GM21447 (cell line): Measurements from ENCODE around the gene ETV4.

ENCODE experiments used
- ATAC-seq: cut with Tn5 transposase; IDR thresholded peaks from one replicate; pipeline ENCODE4 v1.9.1; 2021; ENCODE audit not compliant: unreplicated experiment

Gene ETV4

DNA sequence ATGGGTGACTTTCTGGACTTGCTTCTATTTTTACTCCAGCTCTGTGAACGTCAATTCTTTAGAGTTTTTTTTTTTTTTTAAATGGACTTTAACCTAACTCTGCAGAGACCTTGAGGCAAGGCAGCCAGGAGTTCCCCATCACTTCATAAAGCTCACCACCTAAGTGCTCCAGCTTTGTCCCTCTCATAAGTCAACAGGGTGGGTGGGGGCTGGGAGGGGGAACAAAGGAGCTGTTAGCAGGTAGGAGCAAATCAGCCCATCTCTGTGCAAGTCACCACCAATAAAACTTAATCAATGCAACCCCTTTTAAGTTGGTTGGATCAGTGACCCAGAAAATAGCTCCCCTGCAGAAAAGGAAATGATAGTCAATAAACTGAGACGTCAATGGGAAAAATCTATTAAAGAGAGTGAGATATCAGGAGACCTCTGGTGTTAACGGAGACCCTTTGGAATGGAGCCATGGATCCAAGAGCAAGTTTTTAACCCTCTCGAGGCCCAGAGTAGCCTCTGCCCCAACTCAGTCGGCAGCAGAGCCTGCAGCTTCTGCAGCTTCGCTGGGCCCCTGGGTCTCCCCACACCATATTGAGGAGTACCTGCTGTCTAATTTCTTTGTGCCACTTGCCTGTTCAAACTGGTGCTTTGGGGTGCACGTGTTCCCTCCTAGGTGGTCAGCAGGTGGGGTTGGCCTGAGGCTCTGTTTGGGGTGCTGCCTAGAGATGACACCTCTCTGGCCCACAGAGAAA lies 27.6 kb upstream of the ETV4 start:
- no peak for ATAC-seq

DNA sequence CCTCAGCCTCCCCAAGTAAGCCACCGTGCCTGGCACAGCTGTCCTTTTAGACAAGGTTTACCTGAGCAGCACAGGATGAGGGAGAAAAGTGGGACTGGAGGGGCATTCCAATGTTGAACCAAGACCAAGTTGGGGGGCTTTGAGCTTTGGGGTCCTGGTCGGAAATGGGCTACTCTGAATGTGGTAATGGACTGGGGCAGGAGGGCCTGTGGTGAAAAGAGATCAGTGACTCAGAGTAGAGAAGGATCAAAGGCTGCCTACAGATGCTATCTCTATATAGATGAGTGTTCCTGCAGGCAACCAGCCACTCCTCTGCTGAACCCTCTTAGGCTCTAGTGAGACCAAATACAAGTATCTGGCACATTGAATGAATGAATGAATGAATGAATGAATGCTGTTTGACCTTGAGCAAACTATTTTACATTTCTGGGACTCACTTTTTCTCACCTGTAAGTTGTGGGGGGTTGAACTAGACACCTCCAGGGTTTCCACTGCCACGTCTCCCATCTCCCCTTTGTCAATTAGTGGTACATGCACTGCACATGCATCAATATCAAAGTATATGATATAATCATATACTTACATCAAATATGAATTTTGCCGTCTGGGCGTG lies 26.3 kb upstream of the ETV4 start:
- ATAC-seq: no peak

DNA sequence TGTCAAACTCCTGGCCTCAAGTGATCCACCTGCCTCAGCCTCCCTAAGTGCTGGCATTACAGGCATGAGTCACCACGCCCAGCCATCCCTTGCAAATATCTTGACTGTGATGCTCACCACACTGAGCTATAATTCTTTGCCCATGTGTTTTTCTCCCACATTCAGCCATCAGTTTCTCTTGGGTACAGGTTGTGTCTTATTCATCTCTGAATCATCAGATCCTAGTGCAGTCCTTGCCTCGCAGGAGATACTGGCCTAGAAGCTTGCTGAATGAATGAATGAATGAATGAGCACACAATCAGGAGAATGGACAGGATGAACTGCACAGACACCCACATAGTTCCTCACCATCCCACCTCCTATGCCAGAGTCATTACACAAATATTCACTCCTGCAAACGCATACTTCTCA lies 24.4 kb upstream of the ETV4 start:
- ATAC-seq: no peak

DNA sequence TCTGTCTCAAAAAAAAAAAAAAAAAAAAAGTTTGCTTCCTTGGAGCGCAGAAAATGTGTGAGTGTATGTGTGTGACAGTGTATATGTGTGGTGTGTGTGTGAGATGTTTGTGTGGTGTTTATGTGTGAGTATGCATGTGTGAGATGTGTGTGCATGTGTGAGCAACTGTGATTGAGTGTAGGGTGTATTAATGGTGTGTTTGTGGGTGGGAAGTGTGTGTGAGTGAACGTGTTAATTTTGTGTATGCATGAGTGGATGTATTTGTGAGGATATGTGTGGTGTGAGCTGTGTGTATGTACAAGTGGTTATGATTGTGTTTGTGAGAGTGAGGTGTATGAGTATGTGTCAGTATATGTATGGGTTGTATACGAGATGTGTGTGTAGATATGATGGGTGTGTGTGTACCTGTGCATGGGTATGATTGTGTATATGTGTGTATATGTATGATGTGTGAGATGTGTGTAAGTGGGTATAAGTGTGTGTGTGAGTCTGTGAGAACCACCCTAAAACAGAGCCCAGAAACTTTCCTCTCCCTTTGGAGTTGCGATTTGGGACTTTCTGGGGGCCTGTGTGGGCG lies 22.5 kb upstream of the ETV4 start:
- ATAC-seq: no peak

DNA sequence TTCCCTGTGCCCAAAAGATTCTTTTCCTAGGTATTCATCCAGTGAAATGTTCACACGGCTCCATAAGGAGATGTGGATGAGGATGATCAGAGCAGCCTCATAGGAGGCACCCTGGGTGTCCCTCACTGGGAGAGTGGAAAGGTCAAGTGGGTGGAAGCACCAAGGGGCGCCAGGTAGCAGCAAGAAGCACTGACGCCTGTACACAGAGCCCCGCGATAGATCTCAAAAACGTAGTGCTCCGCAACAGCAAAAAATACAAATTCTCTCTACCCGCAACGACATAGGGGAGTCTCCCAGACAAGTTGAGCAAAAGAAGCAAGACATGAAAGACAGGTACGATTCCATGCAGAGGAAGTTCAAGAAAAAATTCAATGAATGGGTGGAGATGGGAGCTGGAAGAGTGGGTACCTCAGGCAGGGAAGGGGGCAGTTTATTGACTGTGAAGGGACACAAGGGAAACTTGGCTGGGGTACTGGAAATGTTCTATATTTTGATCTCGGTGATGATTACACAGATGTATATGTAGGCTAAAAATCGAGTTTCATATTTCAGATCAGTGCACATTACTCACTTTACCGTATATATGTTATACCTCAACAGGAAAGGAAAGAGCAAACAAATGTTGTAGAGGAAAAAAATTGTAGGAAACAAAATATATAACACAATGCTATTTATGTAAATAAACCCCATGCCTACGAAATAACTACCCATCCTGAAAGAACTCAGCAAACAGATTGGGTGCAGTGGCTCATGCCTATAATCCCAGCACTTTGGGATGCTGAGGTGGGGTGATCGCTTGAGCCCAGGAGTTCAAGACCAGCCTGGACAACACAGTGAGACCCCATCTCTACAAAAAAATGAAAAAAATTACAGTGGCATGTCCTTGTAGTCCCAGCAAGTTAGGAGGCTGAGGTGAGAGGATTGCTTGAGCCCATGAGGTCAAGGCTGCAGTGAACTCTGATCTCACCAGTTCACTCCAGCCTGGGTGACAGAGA lies 17.8 kb upstream of the ETV4 start:
- no peak for ATAC-seq

DNA sequence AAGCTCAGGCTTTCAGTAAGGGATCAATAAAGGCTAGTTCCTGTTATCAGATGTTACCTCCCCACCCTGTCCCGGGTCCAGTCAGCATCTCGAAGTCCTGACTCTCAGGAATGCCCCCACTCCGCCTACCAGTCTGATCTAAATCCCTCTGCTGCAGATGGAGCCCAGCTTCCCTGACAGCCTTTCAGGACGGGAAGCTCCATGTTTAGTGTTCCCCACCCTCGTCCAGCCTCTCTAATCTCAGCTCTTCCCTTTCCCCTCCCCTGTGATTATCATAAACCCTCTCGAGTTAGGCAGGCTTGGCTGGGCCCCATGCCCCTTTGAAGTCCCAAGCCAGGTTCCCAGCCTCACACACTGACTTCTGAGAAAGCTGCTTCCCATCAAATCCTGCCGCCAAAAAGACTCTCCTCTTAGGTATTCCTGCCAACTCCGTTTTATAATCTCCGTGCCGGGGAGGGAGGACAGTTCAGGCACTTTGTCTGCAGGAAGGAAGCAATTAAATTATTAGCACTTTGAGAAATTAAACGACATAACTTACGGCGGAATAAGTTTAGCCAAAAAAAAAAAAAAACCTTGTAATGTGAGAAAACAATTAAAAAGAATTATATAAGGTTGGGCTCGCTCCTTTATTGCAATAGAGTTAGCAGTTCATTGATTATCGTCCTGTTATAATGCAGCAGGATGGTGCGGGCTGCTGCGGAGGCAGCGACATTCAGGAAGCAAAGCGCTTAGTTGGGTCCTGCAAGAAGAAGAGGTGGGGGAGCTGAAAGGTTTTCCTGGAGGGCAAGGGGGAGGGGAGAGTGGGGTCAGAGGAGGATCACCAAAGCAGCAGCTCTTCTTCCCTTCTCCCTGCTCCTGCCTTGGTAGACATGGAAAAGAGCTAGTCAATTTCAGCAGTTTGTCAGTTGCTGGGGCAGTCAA lies 16.8 kb upstream of the ETV4 start:
- no peak for ATAC-seq

DNA sequence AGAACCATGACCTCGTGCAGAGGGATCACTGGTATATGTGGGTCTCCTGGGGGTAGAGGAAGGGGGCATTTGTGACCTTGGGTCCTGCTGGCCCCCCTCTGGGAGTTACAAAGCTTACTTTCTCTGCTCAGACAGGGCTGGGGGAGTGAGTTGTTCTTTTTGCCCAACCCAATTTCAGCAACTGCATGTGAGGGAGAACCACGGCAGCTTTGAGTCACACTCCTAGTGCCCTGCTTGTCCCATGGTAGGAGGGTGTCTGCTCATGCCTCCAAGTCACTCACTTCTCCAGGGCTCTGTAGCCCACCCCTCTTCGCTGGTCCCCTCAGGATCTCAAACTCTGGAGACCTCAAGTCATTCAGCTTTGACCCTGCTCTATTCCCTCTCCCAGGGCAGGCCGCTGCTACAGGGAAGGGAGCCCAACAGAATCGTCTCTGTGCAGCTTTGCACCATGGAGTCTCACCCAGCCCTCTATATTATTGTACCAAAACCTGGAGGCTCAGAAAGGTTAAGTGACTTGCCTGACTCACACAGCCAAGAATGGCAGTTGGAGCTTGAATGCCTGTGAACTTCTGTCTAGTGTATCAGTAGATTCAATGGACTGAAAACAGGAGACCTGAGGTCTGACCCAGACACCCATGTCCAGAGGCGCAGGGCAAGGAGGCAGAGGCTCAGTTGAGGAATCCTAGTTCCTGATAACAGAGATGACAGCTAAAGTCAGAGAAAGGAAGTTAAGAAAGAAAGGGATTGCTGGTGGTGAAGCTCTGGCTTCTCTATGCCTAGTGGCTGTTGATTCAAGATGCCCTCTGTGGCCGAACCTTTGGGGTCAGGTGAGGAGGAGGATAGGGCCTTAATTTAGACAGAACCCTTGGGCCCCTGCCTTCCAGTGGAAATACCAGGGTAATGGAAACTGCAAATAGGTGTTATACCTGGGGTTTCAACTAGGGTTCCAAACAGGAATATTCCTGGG lies 14.6 kb upstream of the ETV4 start:
- no peak for ATAC-seq

DNA sequence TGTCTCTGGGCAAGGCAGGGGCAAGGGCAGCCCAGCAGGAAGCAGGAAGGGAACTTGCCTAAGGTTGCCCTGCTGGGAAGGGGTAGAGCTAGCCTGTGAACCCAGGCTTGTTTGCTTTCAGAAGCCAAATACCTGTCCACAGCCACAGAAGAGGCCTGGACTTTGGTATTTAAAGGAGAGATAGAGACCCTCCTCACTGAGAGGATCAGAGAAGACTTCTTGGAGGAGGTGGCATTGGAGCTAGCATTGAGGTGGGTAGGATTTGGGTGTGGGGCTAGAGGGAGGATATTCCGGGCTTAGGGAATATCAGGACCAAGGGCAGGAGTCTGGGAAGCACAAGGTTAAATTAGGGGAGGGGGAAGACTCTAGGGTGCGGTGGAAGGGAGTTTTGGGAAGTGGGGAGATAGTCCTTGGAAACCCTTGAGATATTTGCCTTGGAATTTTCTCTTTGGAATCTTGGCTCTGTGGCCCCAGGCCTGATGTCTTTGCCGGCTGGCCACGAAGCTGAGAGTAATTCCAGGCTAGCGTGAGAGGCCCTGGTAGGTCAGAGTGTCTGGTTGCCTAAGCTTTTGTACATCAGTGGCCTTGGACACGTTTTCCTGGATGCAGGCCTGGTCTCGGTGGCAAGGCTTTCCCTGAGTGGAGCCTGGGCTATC lies 13.1 kb upstream of the ETV4 start:
- no peak for ATAC-seq

DNA sequence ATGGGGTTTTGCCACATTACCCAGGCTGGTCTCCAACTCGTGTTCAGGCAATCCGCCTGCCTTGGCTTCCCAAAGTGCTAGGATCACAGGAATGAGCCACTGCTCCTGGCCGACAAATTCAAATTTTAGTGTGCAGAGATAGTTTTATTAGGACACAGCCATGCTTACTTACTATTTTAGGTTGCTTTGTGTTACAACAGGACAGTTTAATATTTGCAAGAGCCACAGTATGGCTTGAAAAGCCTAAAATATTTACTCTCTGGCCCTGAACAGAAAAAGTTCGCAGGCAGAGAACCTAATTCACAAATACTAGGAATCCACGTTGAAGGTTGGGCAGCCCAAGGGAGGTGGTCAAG lies 12.6 kb upstream of the ETV4 start:
- ATAC-seq: no peak

DNA sequence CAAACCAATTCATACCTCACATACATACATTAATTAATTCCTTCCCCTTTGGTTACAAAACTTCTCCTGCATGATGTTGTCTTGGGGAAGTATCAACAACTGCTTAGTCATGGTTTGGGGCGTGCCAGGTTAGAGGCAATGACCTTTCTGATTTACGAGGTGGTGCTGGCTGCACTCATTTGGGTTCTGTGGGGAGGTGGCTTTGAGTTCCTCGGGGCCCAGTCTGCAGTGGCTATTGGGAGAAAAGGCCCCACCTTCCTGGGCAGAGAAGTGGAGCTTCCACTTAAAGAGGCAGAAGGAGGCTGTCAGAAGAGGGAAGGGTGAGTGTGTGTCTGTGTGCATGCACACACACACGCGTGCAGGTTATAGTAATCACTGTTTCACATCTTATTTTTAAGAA lies 10.2 kb upstream of the ETV4 start:
- ATAC-seq: no peak

DNA sequence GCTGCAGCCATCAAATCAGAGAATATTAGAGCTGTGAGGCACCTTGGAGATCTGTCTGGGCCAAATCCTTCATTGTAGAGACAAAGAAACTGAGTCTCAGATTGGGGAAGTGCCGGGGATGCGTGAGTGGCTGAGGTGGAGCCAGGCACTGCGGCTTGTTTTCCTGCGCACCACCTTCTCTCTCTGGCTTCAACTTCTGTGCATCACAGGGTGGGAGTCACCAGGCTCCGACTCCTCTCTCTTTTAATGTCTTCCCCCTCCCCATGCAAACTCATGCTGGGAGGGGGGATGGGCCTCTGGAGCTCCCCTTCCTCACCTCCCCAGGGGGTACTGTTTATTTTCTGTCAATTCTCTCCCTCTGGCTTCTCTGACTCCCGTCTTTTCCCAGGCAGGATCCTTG lies 8.7 kb upstream of the ETV4 start:
- no peak for ATAC-seq

DNA sequence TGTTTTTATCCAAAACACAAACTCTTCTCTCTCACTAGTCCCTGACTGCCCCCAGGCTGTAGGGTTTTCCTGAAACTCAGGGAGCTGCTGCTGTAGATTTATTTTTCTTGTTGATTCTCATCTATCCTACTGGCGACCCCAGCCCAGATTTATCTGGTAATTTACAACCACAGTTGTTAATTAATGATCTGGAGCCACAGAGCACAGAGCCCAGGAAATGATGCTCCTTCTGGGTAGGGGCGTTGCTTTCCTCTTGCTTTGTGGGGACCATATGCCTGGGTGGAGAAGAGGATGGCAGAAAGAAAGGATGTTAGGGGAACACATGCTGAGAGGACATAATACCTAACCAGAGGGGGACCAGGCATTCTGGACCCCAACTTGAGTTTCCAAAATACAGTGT lies 7.4 kb upstream of the ETV4 start:
- no peak for ATAC-seq

DNA sequence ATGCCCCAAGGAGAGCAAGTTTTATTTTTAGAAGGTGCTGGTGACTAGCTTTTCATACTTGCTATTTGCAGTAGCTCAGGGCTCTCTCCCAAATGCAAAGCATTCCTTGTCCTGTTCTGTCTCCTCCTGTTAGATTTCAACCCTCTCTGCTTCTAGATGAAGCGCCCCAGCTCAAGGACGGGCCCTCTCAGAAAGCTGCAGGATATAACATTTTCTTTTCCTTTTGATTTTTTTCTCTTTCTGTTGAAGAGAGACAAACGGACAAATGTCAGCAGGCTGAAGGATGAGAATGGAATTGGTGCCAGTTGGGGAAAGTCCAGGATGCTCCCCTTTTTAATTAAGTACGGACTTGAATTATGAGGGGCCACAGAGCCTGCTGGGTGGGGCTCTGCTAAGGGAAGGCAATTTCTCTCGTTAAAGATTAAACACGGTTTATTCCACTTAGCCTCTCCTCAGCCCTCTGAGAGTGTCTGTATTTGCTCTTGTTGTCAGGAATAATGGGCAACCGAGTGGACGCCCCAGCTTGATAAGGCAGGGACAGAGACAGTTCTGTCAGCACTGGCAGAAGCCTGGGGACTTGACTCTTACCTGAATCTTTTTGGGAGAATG lies 6.2 kb upstream of the ETV4 start:
- no peak for ATAC-seq

DNA sequence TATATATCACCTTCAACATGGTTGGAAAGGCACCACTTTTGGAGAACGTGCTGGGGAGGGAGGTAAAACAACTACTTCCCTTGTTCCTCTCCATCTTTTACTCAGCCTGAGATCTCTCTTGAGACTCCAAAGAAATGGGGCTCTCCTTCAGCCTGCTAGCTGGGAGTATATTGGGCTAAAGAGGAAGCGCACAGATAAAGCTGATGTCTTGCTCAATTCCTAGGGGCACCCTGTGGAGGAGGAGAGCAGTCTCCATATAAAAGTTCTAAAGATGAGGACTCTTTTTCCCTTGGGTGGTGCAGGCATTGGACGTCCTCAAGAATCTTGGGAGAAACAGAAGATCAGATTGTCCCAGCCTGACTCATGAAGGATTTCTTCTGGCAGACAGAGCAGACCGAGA lies 4.6 kb upstream of the ETV4 start:
- ATAC-seq: no peak

DNA sequence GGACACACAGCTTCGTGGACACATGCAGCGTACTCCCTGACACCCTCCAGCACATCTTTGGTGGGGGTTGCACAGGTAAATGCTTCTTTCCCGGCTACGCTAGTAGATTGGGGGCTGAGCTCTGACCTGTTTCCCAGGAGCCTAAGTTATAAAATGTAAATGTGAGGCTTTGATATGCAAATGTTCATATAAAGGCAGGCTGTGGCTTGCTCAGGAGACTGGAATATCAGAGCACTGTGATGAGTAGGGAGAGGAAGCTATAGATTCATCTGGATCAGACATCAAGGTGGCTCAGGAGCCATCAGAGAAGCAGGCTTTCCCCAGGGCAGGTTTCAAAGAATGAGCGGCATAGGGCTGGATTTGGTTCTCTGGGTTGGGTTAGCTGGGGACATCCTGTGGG lies 3.4 kb upstream of the ETV4 start:
- no peak for ATAC-seq

DNA sequence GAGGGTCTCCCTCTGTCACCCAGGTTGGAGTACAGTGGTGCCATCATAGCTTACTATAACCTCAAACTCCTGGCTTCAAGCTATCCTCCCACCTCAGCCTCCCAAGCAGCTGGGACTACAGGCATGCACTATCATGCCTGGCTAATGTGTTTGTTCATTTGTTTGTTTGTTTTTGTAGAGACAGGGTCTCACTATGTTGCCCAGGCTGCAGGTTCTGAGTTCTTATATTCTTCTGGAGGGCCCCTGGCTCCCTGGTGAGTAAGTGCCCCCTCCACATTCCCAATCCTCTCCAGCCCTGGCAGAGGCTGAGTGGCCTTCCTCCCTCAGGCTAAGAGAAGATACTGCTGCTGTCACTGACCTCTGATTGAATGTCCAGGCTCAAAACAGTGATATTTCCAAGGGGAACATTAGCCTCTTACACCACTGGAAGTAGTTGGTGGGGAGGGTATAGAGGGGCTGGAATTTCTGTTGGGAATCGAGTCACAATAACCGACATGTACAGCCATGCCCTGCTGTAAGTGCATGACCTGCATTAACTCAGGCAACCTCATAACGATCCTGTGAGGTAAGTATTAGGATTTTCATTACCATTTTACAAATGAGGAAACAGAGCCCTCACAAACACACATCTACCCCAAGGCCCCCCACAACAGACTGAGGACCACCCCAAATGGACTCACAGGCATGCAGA lies 2.7 kb upstream of the ETV4 start:
- ATAC-seq: no peak

DNA sequence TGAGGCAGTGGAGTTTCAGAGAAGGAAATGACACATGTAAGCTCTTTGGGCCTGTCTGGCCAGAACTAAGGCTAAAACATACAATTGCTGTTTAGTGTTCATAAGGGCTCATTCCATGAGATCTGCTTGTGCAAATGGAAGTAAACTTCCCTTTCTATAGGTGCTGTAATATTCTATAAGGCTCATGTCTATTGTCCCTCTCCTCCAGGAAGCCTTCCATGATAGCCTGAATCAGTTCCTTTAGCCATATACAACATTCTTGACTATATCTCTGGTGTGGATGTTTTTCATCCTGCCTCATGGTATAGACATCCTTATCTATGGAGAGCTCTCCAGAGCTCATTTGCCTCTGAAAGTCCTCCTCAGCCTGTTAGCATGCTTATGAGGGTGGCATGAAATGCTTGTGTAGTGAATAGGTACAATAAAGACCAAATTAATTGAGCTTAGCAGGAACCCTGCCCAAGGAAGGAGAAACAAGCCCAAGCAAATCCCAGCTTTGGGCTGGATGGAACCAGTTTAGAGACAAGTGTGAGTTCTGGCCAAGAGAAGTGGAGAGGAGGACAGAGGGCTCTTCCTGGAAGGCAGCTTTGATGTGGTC lies 1.6 kb upstream of the ETV4 start:
- no peak for ATAC-seq

DNA sequence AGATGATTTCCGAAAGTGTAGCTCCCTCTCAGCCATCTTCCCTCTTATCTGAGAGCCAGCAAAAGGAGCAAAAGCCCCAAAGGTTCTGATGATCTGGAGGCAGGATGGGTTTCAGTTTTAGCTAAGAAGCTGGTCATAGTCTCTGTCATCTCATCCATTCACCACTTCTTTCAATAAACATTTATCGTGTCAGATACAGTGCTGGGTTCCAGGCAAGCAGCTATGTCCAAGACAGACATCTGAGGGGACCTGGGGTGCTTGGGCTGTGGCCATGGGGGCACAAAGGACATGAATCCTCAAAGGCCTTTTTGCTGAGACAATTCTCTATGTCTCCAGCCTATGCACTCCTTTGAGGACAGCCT lies 1.0 kb upstream of the ETV4 start:
- no peak for ATAC-seq
